Placental epithelial cell (primary cell): Measurements from ENCODE around the gene DEFB108B. TPM values are rescaled to one million over a fixed set of nuclear protein-coding genes. Genes with fewer than 3 reads are reported as not detected.

Experiments
- small RNA-seq: library from RNA; depleted of rRNA; stranded (forward); fragments of <200 nt; gene quantifications from one replicate; pipeline ENCODE3, GENCODE V24; 2012
- total RNA-seq: library from RNA; depleted of rRNA; stranded (reverse); fragments of >200 nt; gene quantifications from 2 replicates; pipeline ENCODE4 v1.2.3, GENCODE V29; 2012

Gene DEFB108B, protein sequence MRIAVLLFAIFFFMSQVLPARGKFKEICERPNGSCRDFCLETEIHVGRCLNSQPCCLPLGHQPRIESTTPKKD
- total RNA-seq: not detected in 2 replicates

DNA sequence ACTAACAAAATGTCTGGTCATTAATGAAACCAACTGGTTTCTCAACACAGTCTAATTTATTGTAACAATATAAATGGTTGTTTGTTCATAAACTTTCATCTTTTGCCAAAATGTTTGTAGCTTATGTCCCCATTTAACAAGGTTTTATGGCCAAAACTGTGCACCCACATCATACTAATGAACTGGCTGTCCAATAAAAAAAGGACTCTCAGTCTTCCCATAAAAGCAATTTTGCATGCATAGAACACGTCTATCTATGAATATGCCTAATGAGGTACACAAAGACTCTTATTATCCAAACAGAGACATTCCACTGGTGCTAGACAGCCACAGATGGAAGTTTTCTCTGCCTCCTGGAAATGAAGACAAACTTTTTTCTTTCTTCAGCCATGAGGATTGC is at the start of gene DEFB108B:
Gene DEFB108B, plus strand, starts transcription at position 390 of the 400 bp plus-strand sequence. Its CDS starts 0 bp downstream, at position 390.

DNA sequence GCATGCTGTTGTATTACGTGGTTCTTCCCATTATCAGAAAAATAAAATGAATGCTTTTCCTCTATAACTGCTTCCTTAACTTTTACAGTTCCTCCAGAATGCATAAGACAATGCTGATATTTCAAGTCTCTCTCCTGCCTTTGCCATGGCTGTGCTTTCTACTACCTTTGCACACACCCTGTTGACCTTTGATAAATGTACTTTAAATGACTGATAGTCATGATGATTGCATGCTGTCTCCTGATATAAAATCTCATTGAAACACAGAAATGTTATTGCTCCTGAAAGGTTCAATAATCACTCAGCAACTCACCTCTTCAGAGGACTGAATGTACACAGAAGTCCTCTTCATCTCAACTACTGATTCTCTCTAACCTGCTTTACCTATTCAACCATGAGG is 45.1 kb downstream of the DEFB108B start, which contains the start of gene DEFB131B:
Gene DEFB131B, plus strand, starts transcription at position 395 of the 400 bp plus-strand sequence. Its CDS starts 0 bp downstream, at position 395.

Small RNA genes lying within 50 kb of the gene (small RNA-seq; reads per million reads assigned to genes)
- gene RNA5SP342: not detected

Other genes starting within 250 kb of the DEFB108B start
- not detected in 2 replicates for gene DEFB131B, start 45.3 kb downstream of the DEFB108B start, total RNA-seq
- gene XNDC1N, start 95.4 kb downstream of the DEFB108B start, total RNA-seq: 9.2 and 28.3 TPM in 2 replicates
- gene RNF121, start 95.8 kb downstream of the DEFB108B start, total RNA-seq: 37.3 and 51.7 TPM in 2 replicates
- 6.3 and 7.9 TPM in 2 replicates for gene IL18BP, start 165.7 kb downstream of the DEFB108B start, total RNA-seq
- 212 and 227 TPM in 2 replicates for gene NUMA1, start 247.3 kb downstream of the DEFB108B start, total RNA-seq
- 11.2 and 12.2 TPM in 2 replicates for gene LRRC51, start 247.7 kb downstream of the DEFB108B start, total RNA-seq